ENCODE data around the gene SLC16A12.

The SLC16A12 gene

GRCh38 chr10:89388806-89389205 lies 146.6 kb downstream of the SLC16A12 start:
- DNase-seq = no peak

GRCh38 chr10:89384474-89385340 lies 150.7 kb downstream of the SLC16A12 start:
- DNase-seq = no peak

- no peak for DNase-seq
These were observed 152.6 kb downstream of the SLC16A12 start for GRCh38 chr10:89382757-89383156.

Data from effector CD8-positive, alpha-beta T cell (primary cell).